A549 treated with AZD9567 at 1 μM for 4 hours (cell line): ENCODE data around the gene NR3C2. TPM values are rescaled to one million over a fixed set of nuclear protein-coding genes. Genes with fewer than 3 reads are reported as not detected.

ENCODE experiments used
- total RNA-seq: library from RNA; stranded (reverse); fragments of 200-300 nt; extraction: Qiagen RNA extraction; gene quantifications from 5 replicates; pipeline ENCODE4 v1.2.3, GENCODE V29; 2022; ENCODE audit not compliant: insufficient read depth

NR3C2 gene
- 0.02 TPM in 1 of 5 replicates, not detected in the others for total RNA-seq

DNA sequence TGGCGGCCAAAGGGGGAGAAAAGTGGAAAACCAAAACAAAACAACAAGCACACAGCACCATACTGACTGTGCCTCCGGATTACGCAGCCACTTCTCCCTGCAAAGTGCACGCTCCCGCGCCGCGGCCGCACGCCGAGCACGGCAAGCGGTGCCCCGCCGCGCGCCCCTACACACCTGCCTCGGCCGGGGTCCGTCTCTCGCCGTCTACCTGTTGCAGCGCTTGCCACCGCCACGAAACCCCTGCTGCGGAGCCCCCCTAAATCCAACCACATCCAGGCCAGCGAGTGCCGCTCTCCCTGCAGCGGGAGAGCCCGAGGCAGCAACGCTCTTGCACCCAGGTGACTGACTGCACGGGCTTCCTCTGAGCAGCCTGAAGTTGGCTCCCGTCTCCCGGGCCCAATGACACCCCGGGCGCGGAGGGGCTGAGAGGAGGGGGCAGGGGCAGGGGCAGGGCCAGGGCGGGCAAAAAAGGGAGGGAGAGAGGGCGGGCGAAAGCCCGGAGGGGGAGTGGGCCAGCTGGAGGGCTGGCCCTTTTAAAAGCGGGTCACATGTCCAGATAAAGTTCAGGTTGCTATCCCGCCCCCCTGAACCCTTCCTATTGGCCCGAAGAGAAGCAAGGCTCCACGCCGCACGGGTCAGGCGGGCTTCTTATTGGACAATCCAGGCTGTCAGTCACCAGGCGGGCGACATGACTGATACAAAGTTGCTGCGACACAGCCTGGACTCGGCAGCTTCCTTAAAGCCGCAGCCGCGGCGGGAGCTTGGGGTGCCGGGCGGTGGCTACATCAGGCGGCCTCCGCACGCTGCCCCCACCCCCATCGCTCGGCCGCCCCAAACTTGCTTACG lies at the start of gene NR3C2:
Gene NR3C2 (minus strand): TSS at position 429 of the 846 bp plus-strand sequence.

